Activated CD4-positive, alpha-beta T cell treated with anti-CD3 and anti-CD28 coated beads for 24 hours (primary cell): ENCODE data around the gene TRIM48.
"Not testable (repeated sequence)": the region's sequence is repeated elsewhere in the genome, so short reads cannot be mapped to it uniquely, and the experiment has no call there.

ENCODE experiments used
- DNase-seq, 2 donors: peaks; one replicate each; pipeline ENCODE4 v3.0.0-alpha.2; 2020; ENCODE audit warnings: low read depth in 2 of 2

TRIM48 gene

DNA sequence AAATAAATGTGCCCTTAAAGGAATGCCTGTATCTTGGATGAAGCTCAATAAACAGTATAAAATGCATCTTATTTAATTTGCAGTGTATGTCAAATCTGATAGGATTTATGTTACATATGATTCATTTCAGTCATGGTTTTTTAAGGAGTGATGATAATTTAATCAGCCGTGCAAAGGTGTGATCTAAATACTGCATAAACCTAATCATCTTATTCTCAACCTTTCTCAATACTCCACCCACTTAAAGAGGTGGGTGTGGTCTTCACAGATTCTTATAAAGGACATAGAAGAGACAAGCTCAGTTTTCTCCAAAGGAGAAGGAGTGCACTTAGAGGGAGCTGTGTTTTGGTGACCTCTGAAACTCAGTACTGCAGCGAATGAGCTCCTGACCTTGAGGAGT lies at the start of gene TRIM48:
TRIM48 (plus strand) TSS at position 301 of the 400 bp plus-strand sequence. CDS start 113 bp downstream, outside the sequence.
- DNase-seq: not testable (repeated sequence)

DNA sequence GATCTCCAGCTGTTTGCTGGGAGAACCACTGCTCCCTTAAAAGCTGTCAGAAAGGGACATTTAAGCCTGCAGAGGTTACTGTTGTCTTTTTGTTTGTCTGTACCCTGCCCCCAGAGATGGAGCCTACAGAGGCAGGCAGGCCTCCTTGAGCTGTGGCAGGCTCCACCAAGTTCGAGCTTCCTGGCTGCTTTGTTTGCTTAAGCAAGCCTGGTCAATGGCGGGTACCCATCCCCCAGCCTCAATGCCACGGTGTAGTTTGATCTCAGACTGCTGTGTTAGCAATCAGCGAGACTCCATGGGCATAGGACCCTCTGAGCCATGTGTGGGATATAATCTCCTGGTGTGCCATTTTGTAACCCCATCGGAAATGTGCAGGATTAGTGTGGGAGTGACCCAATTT lies 23.6 kb upstream of the TRIM48 start:
- not testable (repeated sequence) for DNase-seq

GRCh38 chr11:55263081-55263480 lies 1.1 kb downstream of the TRIM48 start:
- DNase-seq: no peak
